ENCODE measurements around the gene S100A13.
"Not testable (repeated sequence)": the region's sequence is repeated elsewhere in the genome, so short reads cannot be mapped to it uniquely, and the experiment has no call there.

S100A13 gene

DNA sequence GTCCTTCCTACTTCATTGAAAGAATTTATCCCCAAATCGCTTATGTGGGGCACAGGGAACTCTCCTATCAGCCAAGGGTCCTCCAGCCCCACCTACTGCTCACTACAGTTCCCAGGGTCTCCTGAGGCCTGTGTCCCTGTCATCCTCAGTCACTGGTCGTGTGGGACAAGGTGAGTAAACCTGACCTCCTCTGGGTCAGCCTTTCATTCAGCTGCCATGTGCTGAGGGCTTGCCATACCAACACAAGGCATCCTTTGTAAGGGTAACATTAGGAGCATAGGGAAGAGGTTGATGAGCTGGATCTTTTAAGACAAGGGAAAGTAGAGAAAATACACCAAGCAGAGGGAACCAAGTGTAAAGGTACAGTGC, 20.0 kb upstream of the S100A13 start:
- no peak for DNase-seq

- no peak for DNase-seq
Observed at GRCh38 chr1:153646672-153647345, 19.5 kb upstream of the S100A13 start.

GRCh38 chr1:153643816-153644215, 16.5 kb upstream of the S100A13 start:
- no peak for DNase-seq

DNA sequence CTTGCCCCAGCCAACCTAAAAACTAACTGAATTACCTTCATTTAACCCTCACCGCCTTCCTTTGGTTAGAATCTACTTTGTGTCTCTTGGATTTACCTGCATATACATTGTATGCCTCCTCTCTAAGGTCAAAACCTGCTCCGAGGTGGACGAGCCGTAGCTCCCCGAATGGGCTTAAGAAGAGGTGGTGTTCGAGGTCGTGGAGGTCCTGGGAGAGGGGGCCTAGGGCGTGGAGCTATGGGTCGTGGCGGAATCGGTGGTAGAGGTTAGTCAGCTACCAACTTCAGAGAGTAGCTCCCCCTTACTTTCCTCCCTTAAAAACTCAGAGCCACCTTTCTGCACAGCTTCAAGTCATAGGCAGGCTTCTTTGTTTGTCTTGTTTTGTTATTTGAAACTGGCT, 15.8 kb upstream of the S100A13 start:
- DNase-seq, result no peak

DNA sequence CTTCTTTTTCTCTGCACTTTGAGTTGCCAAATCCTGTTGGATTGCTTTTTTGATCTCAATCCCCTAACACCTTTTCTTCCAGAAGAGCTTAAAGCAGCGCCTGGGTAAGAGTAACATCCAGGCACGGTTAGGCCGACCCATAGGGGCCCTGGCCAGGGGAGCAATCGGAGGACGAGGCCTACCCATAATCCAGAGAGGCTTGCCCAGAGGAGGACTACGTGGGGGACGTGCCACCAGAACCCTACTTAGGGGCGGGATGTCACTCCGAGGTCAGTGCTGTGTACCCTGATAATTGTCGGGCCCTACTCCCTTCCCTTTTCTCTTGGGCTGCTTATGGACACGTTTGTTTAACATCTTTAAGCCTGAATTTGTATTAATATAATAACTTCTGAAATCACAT, 14.9 kb upstream of the S100A13 start:
- no peak for DNase-seq

DNA sequence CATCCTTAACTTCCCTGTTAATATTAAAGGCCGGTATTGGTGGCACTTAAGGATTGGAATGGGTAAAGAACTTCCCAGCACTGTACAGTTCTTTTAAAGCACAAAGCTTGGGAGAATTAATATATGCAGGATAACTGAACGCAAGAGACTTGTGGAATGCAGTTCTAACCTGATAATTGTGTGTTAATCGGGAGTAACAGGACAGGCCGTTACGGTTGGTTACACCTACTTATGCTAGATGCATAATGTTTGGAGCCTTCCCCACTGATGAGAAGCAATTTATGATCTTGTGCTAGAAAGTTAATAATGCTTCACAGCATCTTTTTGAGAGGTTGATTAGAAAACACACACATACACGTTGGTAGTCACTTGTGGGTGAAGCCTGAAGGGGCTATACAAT, 13.6 kb upstream of the S100A13 start:
- no peak for DNase-seq

- not testable (repeated sequence) for DNase-seq
Observed at GRCh38 chr1:153640213-153640612, 12.9 kb upstream of the S100A13 start.

DNA sequence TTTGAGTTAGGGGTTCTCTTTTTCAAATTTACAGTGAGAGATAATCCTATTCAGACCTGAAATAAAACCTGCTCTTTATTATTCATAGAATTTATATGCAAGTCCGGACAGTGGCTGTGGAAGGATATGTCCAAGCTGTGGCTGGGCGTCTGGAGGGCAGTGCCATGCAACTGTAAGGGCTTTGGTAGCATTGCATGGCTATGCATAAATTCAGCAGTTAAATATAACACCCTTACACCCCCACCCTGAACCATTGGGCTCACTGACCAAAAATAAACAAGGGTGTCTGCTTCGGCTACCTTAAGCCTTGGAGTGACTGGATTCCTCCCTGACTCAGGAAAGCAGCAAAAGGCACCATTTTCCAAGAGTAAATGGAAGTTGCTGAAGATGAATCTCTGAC, 12.0 kb upstream of the S100A13 start:
- no peak for DNase-seq

GRCh38 chr1:153638261-153638660, 11.0 kb upstream of the S100A13 start:
- DNase-seq, result no peak

- no peak for DNase-seq
Observed at GRCh38 chr1:153636312-153636711, 9.0 kb upstream of the S100A13 start.

- no peak for DNase-seq
Observed at GRCh38 chr1:153635872-153636271, 8.6 kb upstream of the S100A13 start.

GRCh38 chr1:153633754-153634665, 6.7 kb upstream of the S100A13 start, which contains the start of gene CHTOP:
TSS of gene CHTOP (plus strand) at chr1:153634066. CDS start at chr1:153636589, 2,523 bp downstream.
- peak; percentile 98 for DNase-seq

DNA sequence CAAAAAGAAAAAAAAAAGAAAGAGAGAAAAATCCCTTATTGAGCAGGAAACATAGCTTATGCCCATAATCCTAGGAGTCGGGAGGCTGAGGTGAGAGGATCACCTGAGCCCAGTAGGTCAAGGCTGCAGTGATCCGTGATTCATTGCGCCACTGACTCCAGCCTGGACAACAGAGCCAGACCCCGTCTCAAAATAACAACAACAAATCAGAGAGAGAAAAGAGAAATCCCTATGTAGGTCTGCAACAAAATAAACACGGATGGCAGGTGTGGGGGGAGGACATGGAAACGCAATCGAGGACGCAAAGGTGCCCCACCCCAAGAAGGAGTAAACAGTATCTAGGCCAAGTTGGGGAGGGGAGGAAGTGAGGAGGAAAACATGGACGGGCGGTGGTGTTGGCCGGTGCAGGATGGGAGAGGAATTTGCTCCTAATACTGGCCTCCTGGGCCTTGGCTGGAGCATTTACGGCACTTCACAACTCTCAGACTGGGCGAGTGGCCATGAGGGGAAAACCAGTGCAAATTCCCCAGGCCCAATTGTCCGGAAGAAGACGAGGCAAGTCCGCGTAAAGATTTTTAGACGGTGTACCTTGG, 6.0 kb upstream of the S100A13 start:
- no peak for DNase-seq

GRCh38 chr1:153631047-153632022, 4.0 kb upstream of the S100A13 start:
- no peak for DNase-seq

DNA sequence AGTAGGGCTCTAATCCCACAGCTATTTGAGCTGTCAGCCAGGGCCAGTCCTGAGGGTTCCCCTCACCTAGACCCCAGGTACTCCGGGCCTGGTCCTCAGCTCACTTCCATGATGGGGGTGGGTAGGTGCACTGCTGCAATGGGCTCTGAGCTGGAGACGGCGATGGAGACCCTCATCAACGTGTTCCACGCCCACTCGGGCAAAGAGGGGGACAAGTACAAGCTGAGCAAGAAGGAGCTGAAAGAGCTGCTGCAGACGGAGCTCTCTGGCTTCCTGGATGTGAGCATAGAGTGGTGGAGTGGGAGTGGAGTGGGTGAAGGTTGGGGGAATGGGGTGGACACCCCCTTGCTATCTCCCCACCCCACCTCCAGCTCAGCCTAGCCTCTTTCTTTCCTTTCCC, 3.1 kb upstream of the S100A13 start:
- DNase-seq, result no peak

GRCh38 chr1:153629971-153630370, 2.7 kb upstream of the S100A13 start:
- no peak for DNase-seq

GRCh38 chr1:153629343-153629665, 2.0 kb upstream of the S100A13 start:
- no peak for DNase-seq

- DNase-seq, result no peak
Observed at GRCh38 chr1:153628638-153629342, 1.5 kb upstream of the S100A13 start.

DNA sequence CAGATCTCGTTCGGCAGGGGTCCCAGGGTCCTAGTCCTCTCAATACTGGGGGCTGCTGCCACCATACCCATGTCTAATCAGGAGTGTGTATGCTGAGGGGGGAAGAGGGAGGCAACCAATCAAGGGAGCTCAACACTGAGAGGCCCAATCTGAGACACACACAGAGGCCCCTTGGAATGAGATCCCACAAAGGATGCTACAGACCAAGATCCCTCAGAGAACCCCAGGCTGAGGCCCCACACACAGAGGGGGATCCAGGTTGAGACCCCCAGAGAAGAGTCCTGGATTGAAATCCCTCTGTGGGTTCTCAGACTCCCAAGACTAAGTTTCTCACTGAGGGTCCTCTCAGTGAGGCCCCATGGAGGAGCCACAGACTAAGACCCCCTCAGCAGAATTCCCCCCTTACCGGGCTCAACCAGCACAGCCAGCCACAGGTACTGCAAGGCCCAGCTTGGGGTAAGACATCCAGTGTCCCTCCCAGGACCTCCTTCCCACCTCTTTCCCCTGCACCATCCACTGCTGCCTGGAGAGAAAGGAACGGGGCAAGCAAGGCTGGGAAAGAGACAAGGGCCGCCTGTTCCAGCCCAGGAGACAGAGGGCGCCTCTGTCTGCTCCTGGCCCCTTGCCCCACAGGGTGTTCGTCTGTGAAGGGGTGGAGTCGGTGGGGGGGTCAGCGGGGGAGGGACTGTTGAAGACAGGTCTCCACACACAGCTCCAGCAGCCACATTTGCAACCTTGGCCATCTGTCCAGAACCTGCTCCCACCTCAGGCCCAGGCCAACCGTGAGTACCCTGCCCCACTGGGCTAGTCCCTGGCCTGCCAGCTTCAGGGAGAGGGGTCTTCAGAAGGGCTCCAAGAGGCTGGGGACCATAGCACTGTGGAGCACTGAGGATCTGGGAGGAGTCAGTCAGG, 666 bp upstream of the S100A13 start, which contains the start of gene S100A1:
S100A1 (plus strand) TSS at position 720 of the 912 bp plus-strand sequence. CDS start 2,088 bp downstream, outside the sequence.
- DNase-seq, result peak; percentile 60

DNA sequence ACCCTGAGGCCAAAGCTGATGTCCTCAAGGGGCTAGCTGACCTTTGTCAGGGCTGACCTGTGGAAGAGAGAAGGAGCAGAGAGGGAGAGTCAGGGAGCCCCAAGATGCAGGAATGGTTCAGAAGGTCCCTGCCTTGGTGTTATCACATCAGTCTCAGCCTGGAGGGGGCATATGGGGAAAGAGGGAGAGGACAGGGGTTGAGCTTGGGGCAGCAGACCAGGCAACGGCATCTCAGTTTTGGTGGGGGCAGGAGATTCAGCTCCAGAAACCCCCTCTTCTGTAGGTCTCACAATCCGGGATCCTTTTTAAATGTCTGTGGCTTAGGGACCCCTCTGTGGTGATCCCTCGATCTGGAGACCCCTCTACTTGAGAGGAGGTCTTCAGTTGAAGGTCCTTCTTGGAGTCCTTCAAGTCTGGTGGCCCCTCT, 815 bp downstream of the S100A13 start:
- DNase-seq, result no peak

All from right forelimb (tissue), 1 donor.